ENCODE measurements around the gene DLEC1.
"Not testable (repeated sequence)": the region's sequence is repeated elsewhere in the genome, so short reads cannot be mapped to it uniquely, and the experiment has no call there.

DLEC1 gene

GRCh38 chr3:38051131-38051530, 12.1 kb downstream of the DLEC1 start:
- Histone ChIP-seq H3K27ac (ENCODE audit: poor library complexity, severe bottlenecking) (no peak overlapping the region), H3K36me3 (ENCODE audit: low read depth) (no peaks in the 10 kb centered on the region), H3K27me3 (ENCODE audit: insufficient read depth, poor library complexity, severe bottlenecking) (no peaks in the 10 kb centered on the region), H3K9me3 (ENCODE audit: severe bottlenecking) (no peaks in the 10 kb centered on the region), H3K4me1 (ENCODE audit: insufficient read depth, poor library complexity, severe bottlenecking) (no peaks in the 10 kb centered on the region), H3K4me3 (ENCODE audit: severe bottlenecking) (no peak overlapping the region)
- no peak for ATAC-seq (ENCODE audit: low read depth)
- DNase-seq (ENCODE audit: low spot score), result no peak
- TF ChIP-seq CTCF (IDR thresholded peaks at IDR 0.05; ENCODE audit: poor library complexity, severe bottlenecking), result no peak

- not testable (repeated sequence) for H3K4me1 ChIP-seq (ENCODE audit: insufficient read depth, poor library complexity, severe bottlenecking); H3K27me3 ChIP-seq (ENCODE audit: insufficient read depth, poor library complexity, severe bottlenecking); DNase-seq (ENCODE audit: low spot score); H3K9me3 ChIP-seq (ENCODE audit: severe bottlenecking); H3K27ac ChIP-seq (ENCODE audit: poor library complexity, severe bottlenecking); H3K4me3 ChIP-seq (ENCODE audit: severe bottlenecking); H3K36me3 ChIP-seq (ENCODE audit: low read depth); ATAC-seq (ENCODE audit: low read depth)
Observed at GRCh38 chr3:38053286-38053685, 14.3 kb downstream of the DLEC1 start.

GRCh38 chr3:38053813-38054498, 14.9 kb downstream of the DLEC1 start:
- ATAC-seq (ENCODE audit: low read depth), result not testable (repeated sequence)

GRCh38 chr3:38054499-38055001, 15.5 kb downstream of the DLEC1 start:
- no peaks in the 10 kb centered on the region for H3K9me3 ChIP-seq (ENCODE audit: severe bottlenecking)
- no peak overlapping the region for H3K27ac ChIP-seq (ENCODE audit: poor library complexity, severe bottlenecking)
- ATAC-seq (ENCODE audit: low read depth), result no peak
- H3K36me3 ChIP-seq (ENCODE audit: low read depth), result no peaks in the 10 kb centered on the region
- no peak for TF ChIP-seq CTCF (IDR thresholded peaks at IDR 0.05; ENCODE audit: poor library complexity, severe bottlenecking)
- no peaks in the 10 kb centered on the region for H3K4me1 ChIP-seq (ENCODE audit: insufficient read depth, poor library complexity, severe bottlenecking)
- no peak for DNase-seq (ENCODE audit: low spot score)
- H3K27me3 ChIP-seq (ENCODE audit: insufficient read depth, poor library complexity, severe bottlenecking), result no peaks in the 10 kb centered on the region
- no peak overlapping the region for H3K4me3 ChIP-seq (ENCODE audit: severe bottlenecking)

More at GRCh38 chr3:38053813-38054498, 14.9 kb downstream of the DLEC1 start:
- H3K4me3 ChIP-seq (ENCODE audit: severe bottlenecking); H3K27me3 ChIP-seq (ENCODE audit: insufficient read depth, poor library complexity, severe bottlenecking); H3K36me3 ChIP-seq (ENCODE audit: low read depth); H3K9me3 ChIP-seq (ENCODE audit: severe bottlenecking); DNase-seq (ENCODE audit: low spot score); H3K27ac ChIP-seq (ENCODE audit: poor library complexity, severe bottlenecking); H3K4me1 ChIP-seq (ENCODE audit: insufficient read depth, poor library complexity, severe bottlenecking): not testable (repeated sequence)

- Histone ChIP-seq H3K4me1 (ENCODE audit: insufficient read depth, poor library complexity, severe bottlenecking) (no peaks in the 10 kb centered on the region), H3K4me3 (ENCODE audit: severe bottlenecking) (no peak overlapping the region), H3K9me3 (ENCODE audit: severe bottlenecking) (no peaks in the 10 kb centered on the region), H3K27me3 (ENCODE audit: insufficient read depth, poor library complexity, severe bottlenecking) (no peaks in the 10 kb centered on the region), H3K27ac (ENCODE audit: poor library complexity, severe bottlenecking) (no peak overlapping the region), H3K36me3 (ENCODE audit: low read depth) (no peaks in the 10 kb centered on the region)
- ATAC-seq (ENCODE audit: low read depth), result no peak
- no peak for DNase-seq (ENCODE audit: low spot score)
- no peak for TF ChIP-seq CTCF (IDR thresholded peaks at IDR 0.05; ENCODE audit: poor library complexity, severe bottlenecking)
Observed at GRCh38 chr3:38059148-38059547, 20.1 kb downstream of the DLEC1 start.

- Histone ChIP-seq H3K4me3 (ENCODE audit: severe bottlenecking) (no peak overlapping the region), H3K9me3 (ENCODE audit: severe bottlenecking) (no peaks in the 10 kb centered on the region), H3K27ac (ENCODE audit: poor library complexity, severe bottlenecking) (no peak overlapping the region), H3K36me3 (ENCODE audit: low read depth) (no peaks in the 10 kb centered on the region), H3K27me3 (ENCODE audit: insufficient read depth, poor library complexity, severe bottlenecking) (no peaks in the 10 kb centered on the region), H3K4me1 (ENCODE audit: insufficient read depth, poor library complexity, severe bottlenecking) (no peaks in the 10 kb centered on the region)
- DNase-seq (ENCODE audit: low spot score) (no peak), ATAC-seq (ENCODE audit: low read depth) (no peak)
- TF ChIP-seq CTCF (IDR thresholded peaks at IDR 0.05; ENCODE audit: poor library complexity, severe bottlenecking), result no peak
Observed at GRCh38 chr3:38059591-38059990, 20.6 kb downstream of the DLEC1 start.
